Measurements from ENCODE around the gene EFCAB14. TPM values are rescaled to one million over a fixed set of nuclear protein-coding genes. Genes with fewer than 3 reads are reported as not detected.

The EFCAB14 gene
- total and polyA plus RNA-seq, 4 donors = 20.8 to 132 (median 73.4) TPM

- no peak overlapping the region for H3K4me3 ChIP-seq
- H3K9me3 ChIP-seq (ENCODE audit: control insufficient read depth in 4 of 4, insufficient read depth in 3 of 4, low read length in 3 of 4) = no peaks in the 10 kb centered on the region
- H3K9ac ChIP-seq (ENCODE audit: insufficient read depth in 1 of 2, low read length in 2 of 2) = no peak overlapping the region
- no peak overlapping the region for H3K27ac ChIP-seq (ENCODE audit: low read depth in 1 of 2, low read length in 1 of 2)
- TF ChIP-seq, protein P1, sequence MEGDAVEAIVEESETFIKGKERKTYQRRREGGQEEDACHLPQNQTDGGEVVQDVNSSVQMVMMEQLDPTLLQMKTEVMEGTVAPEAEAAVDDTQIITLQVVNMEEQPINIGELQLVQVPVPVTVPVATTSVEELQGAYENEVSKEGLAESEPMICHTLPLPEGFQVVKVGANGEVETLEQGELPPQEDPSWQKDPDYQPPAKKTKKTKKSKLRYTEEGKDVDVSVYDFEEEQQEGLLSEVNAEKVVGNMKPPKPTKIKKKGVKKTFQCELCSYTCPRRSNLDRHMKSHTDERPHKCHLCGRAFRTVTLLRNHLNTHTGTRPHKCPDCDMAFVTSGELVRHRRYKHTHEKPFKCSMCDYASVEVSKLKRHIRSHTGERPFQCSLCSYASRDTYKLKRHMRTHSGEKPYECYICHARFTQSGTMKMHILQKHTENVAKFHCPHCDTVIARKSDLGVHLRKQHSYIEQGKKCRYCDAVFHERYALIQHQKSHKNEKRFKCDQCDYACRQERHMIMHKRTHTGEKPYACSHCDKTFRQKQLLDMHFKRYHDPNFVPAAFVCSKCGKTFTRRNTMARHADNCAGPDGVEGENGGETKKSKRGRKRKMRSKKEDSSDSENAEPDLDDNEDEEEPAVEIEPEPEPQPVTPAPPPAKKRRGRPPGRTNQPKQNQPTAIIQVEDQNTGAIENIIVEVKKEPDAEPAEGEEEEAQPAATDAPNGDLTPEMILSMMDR (IDR thresholded peaks at IDR 0.05; ENCODE audit: control extremely low read depth, extremely low read depth) = no peak
- DNase-seq (no peak), ATAC-seq (ENCODE audit: insufficient read depth, low FRiP score) (no peak)
- H3K4me1 ChIP-seq (ENCODE audit: control insufficient read depth in 5 of 5, insufficient read depth in 5 of 5, low read length in 5 of 5) = no peaks in the 10 kb centered on the region
- peaks cover 15 to 31% (median 21%) of the 10 kb centered on the region in 4 donors for H3K36me3 ChIP-seq (ENCODE audit: control insufficient read depth in 4 of 4, insufficient read depth in 4 of 4, low read length in 4 of 4)
- 92 to 95% methylated on average over 2 of the region's 2 CpGs for WGBS, 2 donors
- no peaks in the 10 kb centered on the region for H3K27me3 ChIP-seq (ENCODE audit: control insufficient read depth in 3 of 3, insufficient read depth in 3 of 3, low read length in 2 of 3)
Observed at GRCh38 chr1:46630719-46631118, 88.2 kb downstream of the EFCAB14 start.

Other genes starting within 250 kb of the EFCAB14 start
- under 1 TPM in 1 of 2 donors, not detected in 1; 0.09 TPM for gene DMBX1, start 229.3 kb downstream of the EFCAB14 start, total RNA-seq
- under 1 TPM in 1 of 2 donors, not detected in 1; 0.01 TPM for gene DMBX1, start 229.3 kb downstream of the EFCAB14 start, polyA plus RNA-seq
- under 1 TPM in 1 of 2 donors, not detected in 1; 0.09 TPM for gene KNCN, start 167.5 kb downstream of the EFCAB14 start, total RNA-seq
- under 1 TPM in 1 of 2 donors, not detected in 1; 0.01 TPM for gene KNCN, start 167.5 kb downstream of the EFCAB14 start, polyA plus RNA-seq
- gene MKNK1, start 114.8 kb downstream of the EFCAB14 start, total RNA-seq = 10 to 100 TPM; 51.4 to 83.5 TPM
- 10 to 100 TPM; 29.4 to 74.2 TPM for gene MKNK1, start 114.8 kb downstream of the EFCAB14 start, polyA plus RNA-seq
- gene MOB3C, start 102.3 kb downstream of the EFCAB14 start, total RNA-seq = 10 to 100 TPM; 15.1 to 28.7 TPM
- 10 to 100 TPM; 10.6 to 17.9 TPM for gene MOB3C, start 102.3 kb downstream of the EFCAB14 start, polyA plus RNA-seq
- 10 to 100 TPM; 35.1 to 42.3 TPM for gene ATPAF1, start 50.8 kb downstream of the EFCAB14 start, total RNA-seq
- 10 to 100 TPM; 23.1 to 38.1 TPM for gene ATPAF1, start 50.8 kb downstream of the EFCAB14 start, polyA plus RNA-seq
- not detected for gene TEX38, start 47.3 kb downstream of the EFCAB14 start, total RNA-seq
- gene TEX38, start 47.3 kb downstream of the EFCAB14 start, polyA plus RNA-seq = not detected
- gene CYP4B1, start 79.9 kb upstream of the EFCAB14 start, total RNA-seq = 100 to 1,000 TPM in 1 of 2 donors, 10 to 100 TPM in 1; 75.7 to 164 TPM
- gene CYP4B1, start 79.9 kb upstream of the EFCAB14 start, polyA plus RNA-seq = 100 to 1,000 TPM; 150 to 180 TPM
- not detected for gene CYP4A11, start 222.4 kb upstream of the EFCAB14 start, total RNA-seq
- gene CYP4A11, start 222.4 kb upstream of the EFCAB14 start, polyA plus RNA-seq = under 1 TPM; 0.06 to 0.10 TPM